GM06990 (cell line): Measurements from ENCODE around the gene TRAF1.

Source experiments
- DNase-seq: peaks from one replicate; pipeline ENCODE4 v3.0.0-alpha.2; 2011; ENCODE audit not compliant: insufficient read length; ENCODE audit errors: extremely low read depth
- H3K27me3 ChIP-seq: replicated peaks from 2 replicates; pipeline ENCODE4 v1.6.0; 2011; ENCODE audit warnings: low read length; ENCODE audit not compliant: control insufficient read depth, insufficient read depth
- H3K36me3 ChIP-seq: 2 replicates; pipeline ENCODE4 v1.5.1; 2011; ENCODE audit warnings: low read length; ENCODE audit not compliant: control insufficient read depth, insufficient read depth
- H3K4me3 ChIP-seq: replicated peaks from 2 replicates; pipeline ENCODE4 v1.5.1; 2011; ENCODE audit warnings: low read depth, mild to moderate bottlenecking, control low read depth, low read length
- TF ChIP-seq, protein P1 (sequence below): IDR thresholded peaks from 2 replicates; pipeline ENCODE4 v1.5.1; 2011; ENCODE audit warnings: low read length, control low read depth, mild to moderate bottlenecking, inconsistent platforms; ENCODE audit not compliant: insufficient read depth, poor library complexity, severe bottlenecking

Gene TRAF1

DNA sequence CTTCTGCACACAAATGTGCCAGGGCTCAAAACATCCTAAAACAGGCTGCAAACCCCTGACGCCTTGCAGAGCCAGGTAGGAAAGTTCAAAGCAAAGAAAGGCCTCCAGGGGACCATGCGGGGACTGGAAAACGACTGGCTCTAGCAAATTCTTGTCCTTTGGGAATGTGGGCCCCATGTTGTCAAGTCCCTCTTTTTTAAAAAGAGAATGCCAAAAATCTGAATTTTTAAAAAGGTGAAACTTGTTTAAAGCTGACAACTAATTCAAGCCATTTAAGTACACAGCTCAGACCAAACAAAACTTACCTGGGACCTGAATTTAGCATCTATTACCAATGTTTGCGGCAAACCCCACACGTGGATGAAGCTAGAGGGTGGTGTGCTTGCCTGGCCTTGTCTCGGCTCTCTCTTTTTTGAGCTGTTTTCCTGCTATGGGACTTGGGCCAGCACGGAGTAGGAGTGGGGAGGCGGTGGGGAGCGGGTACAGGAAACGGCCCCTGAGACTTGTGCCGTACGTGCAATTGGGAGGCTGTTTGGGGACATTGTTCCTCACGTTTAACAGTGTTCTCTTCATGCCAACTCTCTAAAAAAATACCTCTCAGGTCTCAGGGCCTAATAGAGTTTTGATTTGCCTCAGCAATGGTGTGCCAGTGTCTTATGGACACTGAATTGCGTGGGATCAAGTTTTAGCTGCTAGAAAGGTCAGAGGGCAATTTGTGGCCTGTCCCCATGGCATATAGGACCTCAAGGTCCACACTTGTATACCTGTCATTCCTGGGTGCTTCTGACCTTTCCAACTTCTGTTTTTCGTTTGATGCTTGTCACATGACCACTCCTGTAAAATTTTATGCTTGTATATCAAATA is 34.5 kb downstream of the TRAF1 start:
- Histone ChIP-seq H3K4me3 (no peak overlapping the region), H3K27me3 (no peaks in the 10 kb centered on the region), H3K36me3 (no peaks in the 10 kb centered on the region)
- DNase-seq, result peak; percentile 68
- TF ChIP-seq, protein P1, sequence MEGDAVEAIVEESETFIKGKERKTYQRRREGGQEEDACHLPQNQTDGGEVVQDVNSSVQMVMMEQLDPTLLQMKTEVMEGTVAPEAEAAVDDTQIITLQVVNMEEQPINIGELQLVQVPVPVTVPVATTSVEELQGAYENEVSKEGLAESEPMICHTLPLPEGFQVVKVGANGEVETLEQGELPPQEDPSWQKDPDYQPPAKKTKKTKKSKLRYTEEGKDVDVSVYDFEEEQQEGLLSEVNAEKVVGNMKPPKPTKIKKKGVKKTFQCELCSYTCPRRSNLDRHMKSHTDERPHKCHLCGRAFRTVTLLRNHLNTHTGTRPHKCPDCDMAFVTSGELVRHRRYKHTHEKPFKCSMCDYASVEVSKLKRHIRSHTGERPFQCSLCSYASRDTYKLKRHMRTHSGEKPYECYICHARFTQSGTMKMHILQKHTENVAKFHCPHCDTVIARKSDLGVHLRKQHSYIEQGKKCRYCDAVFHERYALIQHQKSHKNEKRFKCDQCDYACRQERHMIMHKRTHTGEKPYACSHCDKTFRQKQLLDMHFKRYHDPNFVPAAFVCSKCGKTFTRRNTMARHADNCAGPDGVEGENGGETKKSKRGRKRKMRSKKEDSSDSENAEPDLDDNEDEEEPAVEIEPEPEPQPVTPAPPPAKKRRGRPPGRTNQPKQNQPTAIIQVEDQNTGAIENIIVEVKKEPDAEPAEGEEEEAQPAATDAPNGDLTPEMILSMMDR, result no peak

GRCh38 chr9:120891245-120891883 is 35.2 kb downstream of the TRAF1 start:
- Histone ChIP-seq H3K4me3 (no peak overlapping the region), H3K27me3 (no peaks in the 10 kb centered on the region), H3K36me3 (no peaks in the 10 kb centered on the region)
- TF ChIP-seq, protein P1, result no peak
- DNase-seq, result no peak

DNA sequence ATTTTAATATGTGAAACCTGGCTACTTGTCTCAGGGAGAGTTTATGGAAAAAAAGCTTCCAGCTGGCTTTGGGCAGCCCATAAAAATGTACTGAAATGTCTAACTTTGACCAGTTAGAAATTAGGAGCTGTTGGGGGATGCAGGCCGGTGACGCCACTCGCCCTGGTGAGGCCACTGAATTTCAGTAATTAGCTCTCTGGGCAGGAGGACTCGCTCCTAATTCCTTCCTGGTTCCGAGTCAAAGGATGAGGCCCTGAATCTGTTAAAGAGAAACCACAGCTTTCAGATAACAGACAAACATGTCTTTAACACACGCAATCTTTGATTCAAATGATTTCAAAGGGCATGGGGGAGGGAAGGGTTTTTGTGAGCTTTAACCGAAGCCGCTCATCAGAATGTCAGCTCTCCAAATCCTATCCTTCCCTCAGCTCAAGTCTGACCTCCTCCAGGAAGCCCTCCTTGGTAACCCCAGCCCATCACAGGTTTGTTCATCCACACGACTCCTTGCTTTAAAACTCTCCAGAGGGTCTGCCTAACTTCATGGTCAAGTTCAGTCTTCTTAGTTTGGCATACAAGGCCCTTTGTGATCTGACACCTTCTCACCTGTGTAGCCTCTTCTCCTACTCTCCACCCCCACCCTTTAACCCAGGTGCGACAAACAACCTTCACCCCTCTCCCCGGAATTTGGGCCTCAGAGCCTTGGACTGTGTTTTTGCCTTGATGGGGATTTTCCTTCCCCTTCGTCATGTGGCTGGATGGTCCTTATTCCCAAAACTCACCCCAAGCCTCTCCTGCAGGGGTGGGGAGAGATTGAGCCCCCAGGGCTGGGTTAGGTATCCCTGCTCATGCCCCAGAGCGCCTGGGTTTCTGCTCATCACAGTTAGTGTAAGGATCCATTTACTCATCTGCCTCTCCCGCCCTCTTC is 36.0 kb downstream of the TRAF1 start:
- Histone ChIP-seq H3K27me3 (no peaks in the 10 kb centered on the region), H3K4me3 (no peak overlapping the region), H3K36me3 (no peaks in the 10 kb centered on the region)
- TF ChIP-seq, protein P1, result no peak
- no peak for DNase-seq

DNA sequence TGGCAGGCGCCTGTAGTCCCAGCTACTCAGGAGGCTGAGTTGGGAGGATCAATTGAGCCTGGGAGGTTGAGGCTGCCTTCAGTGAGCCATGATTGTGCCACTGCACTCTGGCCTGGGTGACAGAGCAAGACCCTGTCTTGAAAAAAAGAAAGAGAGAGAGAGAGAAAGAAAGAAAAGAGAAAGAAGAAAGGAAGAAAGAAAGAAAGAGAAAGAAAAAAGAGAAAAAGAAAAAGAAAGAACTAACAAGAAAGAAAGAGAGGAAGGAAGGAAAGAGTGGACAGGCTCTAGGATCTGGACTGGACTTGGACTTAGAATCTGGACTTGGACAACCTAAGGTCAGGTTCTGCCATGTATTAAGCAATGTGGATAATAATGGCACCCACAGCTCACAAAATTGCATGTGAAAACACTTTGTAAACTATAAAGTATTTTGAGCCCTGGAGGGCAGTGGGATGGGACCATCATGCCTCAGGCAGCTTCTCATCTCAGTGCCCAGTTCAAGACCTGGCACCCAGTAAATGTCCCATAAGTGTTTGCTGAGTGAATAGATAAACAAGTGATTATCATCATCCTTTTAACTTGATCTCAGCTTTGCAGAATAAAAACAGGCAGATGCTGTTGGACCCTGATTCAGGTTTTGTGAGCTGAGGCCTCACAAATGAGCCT is 36.9 kb downstream of the TRAF1 start:
- H3K36me3 ChIP-seq, result no peaks in the 10 kb centered on the region
- no peak for DNase-seq
- TF ChIP-seq, protein P1, result no peak
- H3K4me3 ChIP-seq, result no peak overlapping the region
- H3K27me3 ChIP-seq, result no peaks in the 10 kb centered on the region

DNA sequence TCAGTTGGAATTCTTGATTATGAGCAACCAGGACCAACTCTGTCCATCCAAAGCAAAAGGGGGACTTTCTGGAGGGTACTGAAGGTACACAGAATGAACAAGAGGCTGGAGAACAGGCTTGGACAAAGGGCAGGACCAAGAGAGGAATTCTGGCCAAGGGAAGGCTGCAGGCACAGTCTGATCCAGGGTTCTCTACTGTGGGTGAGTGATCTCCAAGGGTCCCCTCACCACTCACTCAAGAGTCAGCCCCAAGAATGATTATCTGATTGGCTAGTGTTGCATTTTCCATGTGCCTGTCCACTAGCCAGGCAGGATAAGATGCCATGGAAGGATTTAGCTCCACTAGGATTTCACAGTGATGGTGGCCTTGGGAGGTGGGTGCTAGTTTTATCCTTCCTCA is 38.0 kb downstream of the TRAF1 start:
- Histone ChIP-seq H3K36me3 (no peaks in the 10 kb centered on the region), H3K27me3 (no peaks in the 10 kb centered on the region)
- DNase-seq, result no peak

More for the DNA sequence above, 38.0 kb downstream of the TRAF1 start:
- no peak overlapping the region for H3K4me3 ChIP-seq
- TF ChIP-seq, protein P1, result no peak
